GM19023 (cell line): ENCODE results near the gene GBP2.
"Not testable (repeated sequence)": the region's sequence is repeated elsewhere in the genome, so short reads cannot be mapped to it uniquely, and the experiment has no call there.

Experiments
- ATAC-seq: cut with Tn5 transposase; IDR thresholded peaks from one replicate; pipeline ENCODE4 v1.9.1; 2021; ENCODE audit warnings: mild to moderate bottlenecking, moderate library complexity; ENCODE audit not compliant: unreplicated experiment

The GBP2 gene

GRCh38 chr1:89125913-89126580, at the start of gene GBP2:
Gene GBP2 (minus strand): TSS chr1:89126114. CDS start chr1:89121966, 4,148 bp downstream.
- ATAC-seq: peak; percentile 73

- no peak for ATAC-seq
Measured at GRCh38 chr1:89174491-89174890, 48.6 kb upstream of the GBP2 start.

- ATAC-seq: no peak
Measured at GRCh38 chr1:89172468-89173143, 46.7 kb upstream of the GBP2 start.

DNA sequence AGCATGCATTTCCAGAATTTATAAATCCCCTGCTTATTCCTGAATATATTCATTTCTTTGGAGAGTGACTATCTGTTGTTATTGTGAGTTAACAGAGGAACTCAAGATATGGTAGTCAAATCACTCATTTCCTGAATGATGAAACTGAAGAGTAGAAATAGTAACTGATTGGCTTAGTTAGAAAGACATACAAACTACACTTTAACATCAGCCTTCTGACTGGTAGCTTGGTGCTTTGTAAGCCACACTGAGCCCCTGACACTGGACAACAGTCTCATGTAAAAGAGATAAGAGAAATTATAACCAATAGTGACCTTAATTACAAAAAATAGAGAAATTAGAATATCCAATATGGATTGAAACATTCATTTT, 45.1 kb upstream of the GBP2 start:
- no peak for ATAC-seq

DNA sequence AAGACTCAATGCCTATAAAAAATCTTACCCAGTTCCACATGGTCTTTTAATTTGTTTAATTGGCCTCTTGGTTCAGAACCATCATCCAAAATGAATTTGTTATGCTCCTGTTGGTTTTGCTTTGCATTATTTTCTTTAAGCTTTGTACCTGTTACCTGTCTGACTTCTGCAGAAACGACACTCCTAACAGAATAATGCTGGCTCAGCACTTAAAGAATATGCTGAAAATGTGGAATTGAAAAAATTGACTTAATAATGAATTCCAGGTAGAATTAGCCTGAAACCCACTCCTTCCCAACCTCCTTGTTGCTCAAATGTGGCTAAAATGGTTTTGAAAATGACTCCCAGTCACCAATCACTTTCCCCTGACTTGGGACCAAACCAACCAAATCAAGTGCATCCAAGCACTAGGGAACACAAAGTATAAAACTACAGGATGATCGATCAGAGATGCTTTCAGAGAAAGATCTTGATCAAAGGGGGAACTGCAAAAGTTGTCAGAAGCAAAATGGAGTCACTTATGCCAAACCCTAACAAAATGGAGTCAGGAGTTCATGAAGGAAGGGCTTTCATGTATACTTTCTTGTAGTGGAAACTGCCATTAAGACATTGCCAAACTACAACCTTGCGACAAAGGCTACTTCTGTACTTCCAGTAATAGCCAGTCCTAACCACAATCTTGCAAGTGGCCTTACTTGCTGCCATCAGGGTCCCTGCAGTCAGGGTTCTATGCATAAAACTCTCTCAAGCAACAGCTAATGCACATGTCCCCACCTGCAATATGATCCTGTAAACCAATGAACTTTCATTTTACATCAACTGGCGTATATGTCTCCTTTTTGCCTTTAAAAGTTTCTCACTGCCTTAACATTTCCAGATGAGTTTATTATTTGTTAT, 44.5 kb upstream of the GBP2 start:
- ATAC-seq: no peak

- no peak for ATAC-seq
Measured at GRCh38 chr1:89169166-89169565, 43.3 kb upstream of the GBP2 start.

- ATAC-seq: no peak
Measured at GRCh38 chr1:89167590-89168230, 41.8 kb upstream of the GBP2 start.

DNA sequence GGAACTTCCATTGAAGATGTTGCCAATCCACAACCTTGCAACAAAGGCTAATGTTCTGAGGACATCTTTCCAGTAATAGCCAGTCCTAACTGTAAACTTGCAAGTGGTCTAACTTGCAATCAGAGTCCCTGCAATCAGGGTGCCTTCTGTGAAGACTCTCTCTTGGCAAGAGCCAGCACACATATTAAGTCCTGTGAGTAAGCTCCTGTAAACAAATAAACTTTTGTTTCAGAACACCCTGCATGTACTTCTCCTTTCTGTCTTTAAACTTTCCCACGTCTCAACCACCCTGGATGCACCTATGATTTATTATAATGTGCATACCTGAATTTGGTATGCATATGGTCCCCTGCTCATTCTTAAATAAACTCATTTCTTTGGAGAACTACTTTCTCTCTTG, 40.8 kb upstream of the GBP2 start:
- no peak for ATAC-seq

DNA sequence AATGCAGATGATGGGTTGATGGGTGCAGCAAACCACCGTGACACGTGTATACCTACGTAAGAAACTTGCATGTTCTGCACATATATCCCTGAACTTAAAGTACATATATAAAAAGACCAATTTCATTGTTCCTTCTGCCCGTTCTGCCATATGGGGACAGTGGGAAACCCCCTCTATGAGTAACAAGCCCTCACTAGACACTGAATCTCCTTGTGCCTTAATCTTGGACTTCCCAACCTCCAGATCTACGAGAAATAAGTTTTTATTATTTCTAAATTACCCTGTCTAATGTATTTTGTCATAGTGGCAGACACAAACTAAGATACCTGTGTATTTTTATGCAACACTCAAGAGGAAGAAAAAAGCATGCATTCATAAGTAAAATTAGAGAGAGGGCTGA, 39.9 kb upstream of the GBP2 start:
- ATAC-seq: no peak

- ATAC-seq: no peak
Measured at GRCh38 chr1:89151047-89151446, 25.1 kb upstream of the GBP2 start.

DNA sequence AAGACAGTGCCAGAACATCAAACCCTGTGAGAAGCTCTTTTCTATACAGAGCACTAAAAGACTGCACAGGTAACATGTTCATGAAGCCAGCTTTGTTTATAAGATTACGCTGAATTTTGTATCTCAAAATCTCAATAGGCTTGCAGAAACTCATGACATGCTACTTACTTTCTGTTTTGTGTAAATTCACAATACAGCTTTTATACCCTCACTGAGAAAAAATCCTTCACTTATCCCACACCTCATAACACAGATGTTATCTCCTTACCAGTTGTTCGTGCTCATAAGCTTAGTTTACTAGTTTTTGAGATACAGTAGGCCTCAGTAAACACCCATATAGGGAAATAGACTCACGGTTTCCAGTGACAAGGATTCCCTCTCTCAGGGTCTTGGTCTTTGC, 24.1 kb upstream of the GBP2 start:
- no peak for ATAC-seq

DNA sequence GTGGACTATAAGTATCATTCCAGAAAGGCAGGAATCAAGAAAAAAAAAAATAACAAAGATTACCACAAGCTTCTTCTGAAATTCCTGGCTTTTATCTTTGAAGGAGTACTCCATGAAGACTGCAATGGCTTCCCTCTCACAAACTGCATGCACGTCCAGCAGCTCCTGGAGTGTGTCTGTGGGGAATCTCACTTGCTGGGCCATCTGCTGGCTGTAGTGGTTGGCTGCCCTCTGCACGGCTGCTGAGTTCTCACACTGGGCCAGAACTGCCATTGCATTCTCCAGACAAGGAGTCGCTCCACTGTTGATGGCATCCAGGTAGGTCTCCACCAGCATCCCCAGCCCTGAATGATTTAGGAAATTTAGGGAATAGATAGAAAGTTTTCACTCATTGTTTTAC, 23.3 kb upstream of the GBP2 start:
- ATAC-seq: no peak

- no peak for ATAC-seq
Measured at GRCh38 chr1:89147678-89148658, 22.1 kb upstream of the GBP2 start.

- ATAC-seq: no peak
Measured at GRCh38 chr1:89146721-89147120, 20.8 kb upstream of the GBP2 start.

- ATAC-seq: no peak
Measured at GRCh38 chr1:89143484-89143883, 17.6 kb upstream of the GBP2 start.

DNA sequence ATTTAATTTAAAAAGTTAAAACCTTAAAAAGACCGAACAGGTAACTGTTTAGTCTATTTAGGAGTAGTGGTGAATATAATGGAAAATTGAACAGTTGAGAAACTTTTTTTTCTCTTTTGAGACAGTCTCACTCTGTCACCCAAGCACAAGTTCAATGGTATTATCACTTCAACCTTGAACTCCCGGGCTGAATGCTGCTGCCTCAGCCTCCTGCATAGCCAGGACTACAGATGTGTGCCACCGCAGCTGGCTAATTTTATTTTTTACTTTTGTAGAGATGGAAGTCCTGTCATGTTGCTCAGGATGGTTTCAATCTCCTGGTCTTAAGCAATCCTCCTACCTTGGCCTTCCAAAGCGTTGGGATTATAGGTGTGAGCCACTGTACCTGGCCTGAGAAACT, 16.2 kb upstream of the GBP2 start:
- no peak for ATAC-seq

GRCh38 chr1:89133747-89134146, 7.8 kb upstream of the GBP2 start:
- no peak for ATAC-seq

GRCh38 chr1:89130716-89131115, 4.8 kb upstream of the GBP2 start:
- ATAC-seq: no peak

DNA sequence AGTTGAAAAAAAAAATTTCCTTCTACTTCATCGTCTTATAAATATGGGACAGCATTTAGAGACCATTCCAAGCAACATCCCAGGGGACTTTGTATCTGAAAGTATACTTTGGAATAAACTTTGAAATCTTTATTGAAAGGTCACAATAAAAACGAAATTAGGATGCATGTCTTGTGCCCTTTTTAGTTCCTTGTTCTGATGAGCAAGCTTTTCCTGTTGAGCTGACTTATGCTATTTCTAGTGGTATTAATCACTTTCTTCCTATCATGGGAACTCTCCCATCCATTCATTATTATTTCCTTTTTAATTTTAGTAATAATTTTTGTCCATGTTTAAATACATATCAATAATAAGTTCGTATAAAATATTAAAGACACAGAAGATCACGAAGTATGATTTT, 4.0 kb upstream of the GBP2 start:
- ATAC-seq: no peak

DNA sequence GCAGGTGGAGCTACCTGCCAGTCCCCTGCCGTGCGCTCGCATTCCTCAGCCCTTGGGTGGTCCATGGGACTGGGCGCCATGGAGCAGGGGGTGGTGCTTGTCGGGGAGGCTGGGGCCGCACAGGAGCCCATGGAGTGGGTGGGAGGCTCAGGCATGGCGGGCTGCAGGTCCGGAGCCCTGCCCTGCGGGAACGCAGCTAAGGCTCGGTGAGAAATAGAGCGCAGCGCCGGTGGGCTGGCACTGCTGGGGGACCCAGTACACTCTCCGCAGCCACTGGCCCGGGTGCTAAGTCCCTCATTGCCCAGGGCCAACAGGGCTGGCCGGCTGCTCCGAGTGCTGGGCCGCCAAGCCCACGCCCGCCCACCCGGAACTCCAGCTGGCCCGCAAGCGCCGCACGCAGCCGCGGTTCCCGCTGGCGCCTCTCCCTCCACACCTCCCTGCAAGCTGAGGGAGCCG, 2.1 kb upstream of the GBP2 start:
- not testable (repeated sequence) for ATAC-seq
